HepG2 (cell line): ENCODE measurements around the gene GEMIN2. TPM values are rescaled to one million over a fixed set of nuclear protein-coding genes. Genes with fewer than 3 reads are reported as not detected.

ENCODE experiments used
- ESRRA ChIP-seq: sonication (generic); formaldehyde crosslinking; IDR thresholded peaks from 2 replicates; pipeline ENCODE4 v1.5.1; 2020; ENCODE audit warnings: mild to moderate bottlenecking, low read depth, missing genetic modification reagents
- HDAC2 ChIP-seq: sonication (generic); formaldehyde crosslinking; IDR thresholded peaks from 2 replicates; pipeline ENCODE4 v1.4.0; 2020; ENCODE audit warnings: missing genetic modification reagents
- JDP2 ChIP-seq: sonication (generic); formaldehyde crosslinking; IDR thresholded peaks from 2 replicates; pipeline ENCODE4 v1.8.1; 2022; ENCODE audit warnings: missing genetic modification reagents, borderline replicate concordance
- MEIS2 ChIP-seq: sonication (generic); formaldehyde crosslinking; IDR thresholded peaks from 2 replicates; pipeline ENCODE4 v1.9.0; 2021; ENCODE audit warnings: mild to moderate bottlenecking, missing genetic modification reagents
- NFE2 ChIP-seq: sonication (generic); formaldehyde crosslinking; IDR thresholded peaks from 2 replicates; pipeline ENCODE4 v1.4.0; 2020; ENCODE audit warnings: missing genetic modification reagents
- NFYB ChIP-seq: sonication (generic); formaldehyde crosslinking; IDR thresholded peaks from 2 replicates; pipeline ENCODE4 v1.4.0; 2020; ENCODE audit warnings: missing genetic modification reagents
- PCBP1 ChIP-seq: fragments of 200-400 bp; formaldehyde crosslinking; IDR thresholded peaks from 2 replicates; pipeline ENCODE4 v1.6.1; 2017; ENCODE audit warnings: mild to moderate bottlenecking, low read depth, low read length, borderline replicate concordance
- SIX1 ChIP-seq: sonication (generic); formaldehyde crosslinking; IDR thresholded peaks from 2 replicates; pipeline ENCODE4 v1.4.0; 2020; ENCODE audit warnings: missing genetic modification reagents, borderline replicate concordance
- SMAD9 ChIP-seq: sonication (generic); formaldehyde crosslinking; IDR thresholded peaks from 2 replicates; pipeline ENCODE4 v1.5.1; 2020; ENCODE audit warnings: mild to moderate bottlenecking, missing genetic modification reagents
- ZNF547 ChIP-seq: sonication (generic); formaldehyde crosslinking; IDR thresholded peaks from 2 replicates; pipeline ENCODE4 v1.5.1; 2020; ENCODE audit warnings: mild to moderate bottlenecking, missing genetic modification reagents
- ZNF572 ChIP-seq: sonication (generic); formaldehyde crosslinking; IDR thresholded peaks from 2 replicates; pipeline ENCODE4 v1.5.1; 2020; ENCODE audit warnings: mild to moderate bottlenecking, missing genetic modification reagents
- ZNF709 ChIP-seq: sonication (generic); formaldehyde crosslinking; IDR thresholded peaks from 2 replicates; pipeline ENCODE4 v1.5.0; 2020; ENCODE audit warnings: mild to moderate bottlenecking, missing genetic modification reagents
- ZSCAN12 ChIP-seq: sonication (generic); formaldehyde crosslinking; IDR thresholded peaks from 2 replicates; pipeline ENCODE4 v1.9.0; 2021; ENCODE audit warnings: mild to moderate bottlenecking, missing genetic modification reagents
- ZSCAN22 ChIP-seq: sonication (generic); formaldehyde crosslinking; IDR thresholded peaks from 2 replicates; pipeline ENCODE4 v1.4.0; 2020; ENCODE audit warnings: mild to moderate bottlenecking, missing genetic modification reagents
- polyA plus RNA-seq, 8 experiments: library from polyadenylated mRNA; depleted of rRNA in 3 of 8; stranded (reverse) in 7 of 8; unstranded in 1 of 8; fragments of >200 nt; fragmentation: Illumina TruSeq in 4 of 8; extraction: Trizol in 4 of 8; gene quantifications; 2 replicates each; pipeline versions ENCODE4 v1.2.1 to v1.2.3, GENCODE V29; 2011 to 2016; ENCODE audit warnings: low read depth in 4 of 8, missing spikeins in 1 of 8, mixed read lengths in 1 of 8; ENCODE audit not compliant: insufficient read depth in 1 of 8
- total RNA-seq, 5 experiments: library from RNA; depleted of rRNA; stranded (reverse); fragments of >200 nt; fragmentation: Illumina TruSeq; extraction: Trizol; gene quantifications; 2 replicates each; pipeline ENCODE4 v1.2.3, GENCODE V29; 2016; ENCODE audit warnings: low read depth in 1 of 5
- TF ChIP-seq, protein P1 (sequence below): IDR thresholded peaks from 2 replicates; pipeline ENCODE4 v1.6.1; 2016; ENCODE audit warnings: low read depth, missing genetic modification reagents, missing compliant biosample characterization
- TF ChIP-seq, protein P2 (sequence below): sonication (generic); formaldehyde crosslinking; IDR thresholded peaks from 2 replicates; pipeline ENCODE4 v1.5.1; 2020; ENCODE audit warnings: mild to moderate bottlenecking, moderate library complexity, missing genetic modification reagents
- TF ChIP-seq, protein P3 (sequence below): sonication (generic); formaldehyde crosslinking; IDR thresholded peaks from 2 replicates; pipeline ENCODE4 v1.4.0; 2020; ENCODE audit warnings: missing genetic modification reagents
- TF ChIP-seq, protein P4 (sequence below): sonication (generic); formaldehyde crosslinking; conservative IDR thresholded peaks from 2 replicates; pipeline ENCODE4 v1.4.0; 2020; ENCODE audit warnings: missing genetic modification reagents

GEMIN2 gene
- total and polyA plus RNA-seq, 2 of the 13 experiments (the other 11 are each of a cell fraction or from before 2014, with no cell fraction given): 54.8 to 110 TPM

DNA sequence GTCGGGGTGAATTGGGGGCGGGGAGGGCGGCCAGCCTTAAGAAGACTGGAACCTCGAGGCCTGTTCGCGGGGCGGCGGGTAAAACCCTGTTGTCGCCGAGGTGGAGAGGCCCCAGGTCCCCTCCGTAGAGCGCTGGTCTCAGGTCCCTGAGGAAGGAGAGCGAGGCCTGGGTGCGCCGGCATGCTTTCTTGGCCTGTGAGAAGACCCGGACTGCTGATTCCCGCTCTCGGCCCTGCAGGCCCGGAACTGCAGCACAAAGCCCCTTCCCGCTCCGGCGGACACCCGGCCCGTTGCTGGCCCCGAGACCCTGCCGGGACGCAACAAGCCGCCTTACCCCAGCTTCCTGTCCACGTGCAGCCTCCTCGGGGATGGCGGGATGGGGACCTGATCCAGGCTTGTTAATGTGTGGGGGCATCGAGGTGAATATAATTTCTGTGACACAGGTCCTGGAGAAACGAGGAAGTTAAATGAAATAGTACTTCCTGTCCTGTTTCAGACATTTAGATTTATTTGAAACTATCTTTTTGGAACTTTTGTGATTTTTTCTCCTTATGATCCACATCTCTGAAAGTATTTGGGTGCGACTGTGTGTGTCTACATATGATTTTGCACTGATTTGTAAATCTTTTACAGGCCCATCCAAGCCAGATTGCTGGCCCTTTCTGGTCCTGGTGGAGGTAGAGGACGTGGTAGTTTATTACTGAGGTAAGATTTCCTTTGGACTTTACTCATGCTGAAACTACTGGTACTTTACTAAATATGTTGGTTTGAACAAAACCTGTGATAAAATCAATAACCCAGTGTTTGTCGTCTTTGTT is 61.5 kb downstream of the GEMIN2 start (continued):
- TF ChIP-seq, protein P1, sequence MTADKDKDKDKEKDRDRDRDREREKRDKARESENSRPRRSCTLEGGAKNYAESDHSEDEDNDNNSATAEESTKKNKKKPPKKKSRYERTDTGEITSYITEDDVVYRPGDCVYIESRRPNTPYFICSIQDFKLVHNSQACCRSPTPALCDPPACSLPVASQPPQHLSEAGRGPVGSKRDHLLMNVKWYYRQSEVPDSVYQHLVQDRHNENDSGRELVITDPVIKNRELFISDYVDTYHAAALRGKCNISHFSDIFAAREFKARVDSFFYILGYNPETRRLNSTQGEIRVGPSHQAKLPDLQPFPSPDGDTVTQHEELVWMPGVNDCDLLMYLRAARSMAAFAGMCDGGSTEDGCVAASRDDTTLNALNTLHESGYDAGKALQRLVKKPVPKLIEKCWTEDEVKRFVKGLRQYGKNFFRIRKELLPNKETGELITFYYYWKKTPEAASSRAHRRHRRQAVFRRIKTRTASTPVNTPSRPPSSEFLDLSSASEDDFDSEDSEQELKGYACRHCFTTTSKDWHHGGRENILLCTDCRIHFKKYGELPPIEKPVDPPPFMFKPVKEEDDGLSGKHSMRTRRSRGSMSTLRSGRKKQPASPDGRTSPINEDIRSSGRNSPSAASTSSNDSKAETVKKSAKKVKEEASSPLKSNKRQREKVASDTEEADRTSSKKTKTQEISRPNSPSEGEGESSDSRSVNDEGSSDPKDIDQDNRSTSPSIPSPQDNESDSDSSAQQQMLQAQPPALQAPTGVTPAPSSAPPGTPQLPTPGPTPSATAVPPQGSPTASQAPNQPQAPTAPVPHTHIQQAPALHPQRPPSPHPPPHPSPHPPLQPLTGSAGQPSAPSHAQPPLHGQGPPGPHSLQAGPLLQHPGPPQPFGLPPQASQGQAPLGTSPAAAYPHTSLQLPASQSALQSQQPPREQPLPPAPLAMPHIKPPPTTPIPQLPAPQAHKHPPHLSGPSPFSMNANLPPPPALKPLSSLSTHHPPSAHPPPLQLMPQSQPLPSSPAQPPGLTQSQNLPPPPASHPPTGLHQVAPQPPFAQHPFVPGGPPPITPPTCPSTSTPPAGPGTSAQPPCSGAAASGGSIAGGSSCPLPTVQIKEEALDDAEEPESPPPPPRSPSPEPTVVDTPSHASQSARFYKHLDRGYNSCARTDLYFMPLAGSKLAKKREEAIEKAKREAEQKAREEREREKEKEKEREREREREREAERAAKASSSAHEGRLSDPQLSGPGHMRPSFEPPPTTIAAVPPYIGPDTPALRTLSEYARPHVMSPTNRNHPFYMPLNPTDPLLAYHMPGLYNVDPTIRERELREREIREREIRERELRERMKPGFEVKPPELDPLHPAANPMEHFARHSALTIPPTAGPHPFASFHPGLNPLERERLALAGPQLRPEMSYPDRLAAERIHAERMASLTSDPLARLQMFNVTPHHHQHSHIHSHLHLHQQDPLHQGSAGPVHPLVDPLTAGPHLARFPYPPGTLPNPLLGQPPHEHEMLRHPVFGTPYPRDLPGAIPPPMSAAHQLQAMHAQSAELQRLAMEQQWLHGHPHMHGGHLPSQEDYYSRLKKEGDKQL: peak; percentile 7; the same call in 1 of the 2 replicates
- TF ChIP-seq ZSCAN12 (CRISPR knock-in tag): 0 out of 2 replicates have a peak, but pooled peaks have one; percentile 75
- TF ChIP-seq, protein P2, sequence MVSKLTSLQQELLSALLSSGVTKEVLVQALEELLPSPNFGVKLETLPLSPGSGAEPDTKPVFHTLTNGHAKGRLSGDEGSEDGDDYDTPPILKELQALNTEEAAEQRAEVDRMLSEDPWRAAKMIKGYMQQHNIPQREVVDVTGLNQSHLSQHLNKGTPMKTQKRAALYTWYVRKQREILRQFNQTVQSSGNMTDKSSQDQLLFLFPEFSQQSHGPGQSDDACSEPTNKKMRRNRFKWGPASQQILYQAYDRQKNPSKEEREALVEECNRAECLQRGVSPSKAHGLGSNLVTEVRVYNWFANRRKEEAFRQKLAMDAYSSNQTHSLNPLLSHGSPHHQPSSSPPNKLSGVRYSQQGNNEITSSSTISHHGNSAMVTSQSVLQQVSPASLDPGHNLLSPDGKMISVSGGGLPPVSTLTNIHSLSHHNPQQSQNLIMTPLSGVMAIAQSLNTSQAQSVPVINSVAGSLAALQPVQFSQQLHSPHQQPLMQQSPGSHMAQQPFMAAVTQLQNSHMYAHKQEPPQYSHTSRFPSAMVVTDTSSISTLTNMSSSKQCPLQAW: no peak
- TF ChIP-seq ESRRA (CRISPR knock-in tag): 0 out of 2 replicates have a peak, but pooled peaks have one; percentile 2
- peak; percentile 96 for TF ChIP-seq SMAD9 (CRISPR knock-in tag)
- TF ChIP-seq JDP2 (CRISPR knock-in tag): no peak
- no peak for TF ChIP-seq ZNF572 (CRISPR knock-in tag)
- TF ChIP-seq, protein P3, sequence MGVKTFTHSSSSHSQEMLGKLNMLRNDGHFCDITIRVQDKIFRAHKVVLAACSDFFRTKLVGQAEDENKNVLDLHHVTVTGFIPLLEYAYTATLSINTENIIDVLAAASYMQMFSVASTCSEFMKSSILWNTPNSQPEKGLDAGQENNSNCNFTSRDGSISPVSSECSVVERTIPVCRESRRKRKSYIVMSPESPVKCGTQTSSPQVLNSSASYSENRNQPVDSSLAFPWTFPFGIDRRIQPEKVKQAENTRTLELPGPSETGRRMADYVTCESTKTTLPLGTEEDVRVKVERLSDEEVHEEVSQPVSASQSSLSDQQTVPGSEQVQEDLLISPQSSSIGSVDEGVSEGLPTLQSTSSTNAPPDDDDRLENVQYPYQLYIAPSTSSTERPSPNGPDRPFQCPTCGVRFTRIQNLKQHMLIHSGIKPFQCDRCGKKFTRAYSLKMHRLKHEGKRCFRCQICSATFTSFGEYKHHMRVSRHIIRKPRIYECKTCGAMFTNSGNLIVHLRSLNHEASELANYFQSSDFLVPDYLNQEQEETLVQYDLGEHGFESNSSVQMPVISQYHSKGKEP: peak; percentile 69; the same call in 1 of the 2 replicates
- TF ChIP-seq ZNF547 (CRISPR knock-in tag): peak; percentile 93; the same call in 1 of the 2 replicates
- TF ChIP-seq, protein P4, sequence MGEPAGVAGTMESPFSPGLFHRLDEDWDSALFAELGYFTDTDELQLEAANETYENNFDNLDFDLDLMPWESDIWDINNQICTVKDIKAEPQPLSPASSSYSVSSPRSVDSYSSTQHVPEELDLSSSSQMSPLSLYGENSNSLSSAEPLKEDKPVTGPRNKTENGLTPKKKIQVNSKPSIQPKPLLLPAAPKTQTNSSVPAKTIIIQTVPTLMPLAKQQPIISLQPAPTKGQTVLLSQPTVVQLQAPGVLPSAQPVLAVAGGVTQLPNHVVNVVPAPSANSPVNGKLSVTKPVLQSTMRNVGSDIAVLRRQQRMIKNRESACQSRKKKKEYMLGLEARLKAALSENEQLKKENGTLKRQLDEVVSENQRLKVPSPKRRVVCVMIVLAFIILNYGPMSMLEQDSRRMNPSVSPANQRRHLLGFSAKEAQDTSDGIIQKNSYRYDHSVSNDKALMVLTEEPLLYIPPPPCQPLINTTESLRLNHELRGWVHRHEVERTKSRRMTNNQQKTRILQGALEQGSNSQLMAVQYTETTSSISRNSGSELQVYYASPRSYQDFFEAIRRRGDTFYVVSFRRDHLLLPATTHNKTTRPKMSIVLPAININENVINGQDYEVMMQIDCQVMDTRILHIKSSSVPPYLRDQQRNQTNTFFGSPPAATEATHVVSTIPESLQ (CRISPR knock-in tag): no peak
- TF ChIP-seq HDAC2 (CRISPR knock-in tag): no peak
- no peak; the same call in none of the 2 replicates for TF ChIP-seq ZSCAN22
- no peak for TF ChIP-seq NFE2 (CRISPR knock-in tag)
- no peak for TF ChIP-seq PCBP1
- no peak; the same call in 1 of the 2 replicates for TF ChIP-seq MEIS2
- peak; percentile 95 for TF ChIP-seq ZNF709 (CRISPR knock-in tag)
- TF ChIP-seq NFYB (CRISPR knock-in tag): no peak
- TF ChIP-seq SIX1: no peak; the same call in 1 of the 2 replicates
